RPMI8226 (cell line): Measurements from ENCODE around the gene AGO4.
"Not testable (repeated sequence)": the region's sequence is repeated elsewhere in the genome, so short reads cannot be mapped to it uniquely, and the experiment has no call there.

ENCODE experiments used
- DNase-seq: peaks from one replicate; pipeline ENCODE4 v3.0.0-alpha.2; 2015

Gene AGO4

DNA sequence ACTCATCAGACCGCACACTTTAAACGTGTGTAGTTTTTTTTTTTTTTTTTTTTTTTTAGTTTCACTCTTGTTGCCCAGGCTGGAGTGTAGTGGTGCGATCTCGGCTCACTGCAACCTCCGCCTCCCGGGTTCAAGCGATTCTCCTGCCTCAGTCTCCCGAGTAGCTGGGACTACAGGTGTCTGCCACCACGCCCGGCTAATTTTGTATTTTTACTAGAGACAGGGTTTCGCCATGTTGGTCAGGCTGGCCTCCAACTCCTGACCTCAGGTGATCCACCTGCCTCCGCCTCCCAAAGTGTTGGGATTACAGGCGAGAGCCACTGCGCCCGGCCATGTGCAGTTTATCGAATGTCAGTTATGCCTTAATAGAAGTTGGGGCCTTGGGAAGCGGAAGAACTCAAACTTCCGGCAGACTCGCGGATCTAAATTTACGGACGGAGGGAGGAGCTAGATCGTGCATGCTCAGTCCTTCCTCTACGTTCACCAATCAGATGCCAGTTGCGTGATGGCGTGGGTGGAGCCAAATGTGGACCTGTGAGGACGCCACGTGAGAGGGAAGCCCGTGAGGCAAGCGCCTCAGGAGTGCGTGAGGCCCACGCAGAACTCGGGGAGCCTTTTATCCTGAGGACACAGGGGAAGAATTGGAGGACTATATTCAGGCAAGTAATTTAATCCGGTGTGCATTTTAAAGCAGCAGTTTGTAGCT, 61.6 kb downstream of the AGO4 start:
- not testable (repeated sequence) for DNase-seq

DNA sequence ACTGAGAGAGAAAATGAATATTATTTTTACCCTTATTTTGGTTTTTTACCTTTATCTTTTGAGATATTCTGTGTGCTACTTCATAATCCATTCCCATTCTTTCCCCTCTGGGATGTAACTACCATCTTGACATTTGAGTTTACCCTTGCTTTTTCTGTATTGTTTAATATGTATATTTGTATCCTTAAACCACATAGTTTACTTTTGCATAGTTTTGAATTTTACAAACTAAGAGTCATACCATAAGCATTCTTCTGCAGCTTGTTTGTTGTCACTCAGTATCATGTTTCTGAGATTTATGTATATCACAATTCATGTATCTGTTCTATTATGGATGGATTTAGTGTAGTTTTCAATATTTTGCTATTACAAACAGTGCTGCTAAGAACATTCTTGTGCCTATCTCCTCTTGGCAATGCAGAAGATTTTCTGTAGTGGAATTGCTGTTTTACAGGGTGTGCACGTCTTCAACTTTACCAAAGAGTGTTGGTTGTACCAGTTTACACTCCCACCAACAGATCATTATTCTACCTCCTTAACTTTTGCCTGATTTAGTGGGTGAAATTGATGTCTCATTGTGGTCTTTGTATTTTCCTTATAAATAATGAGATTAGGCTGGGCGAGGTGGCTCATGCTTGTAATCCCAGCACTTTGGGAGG, 63.0 kb downstream of the AGO4 start:
- no peak for DNase-seq

GRCh38 chr1:35873243-35873750, 65.5 kb downstream of the AGO4 start:
- no peak for DNase-seq

- not testable (repeated sequence) for DNase-seq
These were observed 66.3 kb downstream of the AGO4 start for GRCh38 chr1:35874115-35874514.

DNA sequence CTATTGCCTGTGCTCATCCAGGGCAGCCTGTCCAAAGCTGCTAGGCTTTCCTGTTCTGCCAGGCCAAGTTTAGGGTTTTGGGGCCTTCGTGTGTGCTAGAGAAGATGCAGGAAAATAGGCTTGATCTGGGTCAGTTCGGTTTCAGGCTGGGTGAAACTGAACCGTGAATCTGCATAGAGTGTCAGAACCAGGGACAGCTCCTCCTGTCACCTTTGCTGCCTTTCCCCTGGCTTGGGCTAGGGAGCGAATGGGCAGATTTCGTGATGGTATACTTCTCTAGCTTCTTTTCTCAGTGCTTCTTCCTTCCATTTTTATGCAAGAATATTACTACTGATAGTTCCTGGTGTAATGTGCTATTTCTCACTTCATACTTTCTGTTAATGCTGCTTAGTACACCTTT, 69.2 kb downstream of the AGO4 start:
- peak; percentile 37 for DNase-seq

DNA sequence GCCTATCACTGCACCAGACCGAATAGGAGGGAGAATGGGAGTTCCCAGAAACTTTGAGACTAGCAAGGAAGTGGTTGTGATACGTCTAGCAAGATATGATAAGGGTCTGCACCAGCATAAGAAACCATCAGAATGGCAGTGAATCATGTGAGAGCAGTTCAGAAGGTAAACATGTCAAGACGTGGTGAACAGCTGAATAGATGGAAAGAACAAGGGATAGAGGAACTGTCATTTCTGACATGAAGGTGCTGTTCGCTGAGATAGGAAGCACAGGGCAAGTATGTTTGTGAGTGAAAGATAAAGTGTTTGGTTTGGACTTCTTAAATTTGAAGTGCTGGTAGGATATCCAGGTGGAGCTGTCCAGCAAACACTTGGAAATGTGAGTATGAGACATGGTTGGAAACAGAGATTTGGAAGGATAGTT, 74.0 kb downstream of the AGO4 start:
- no peak for DNase-seq

DNA sequence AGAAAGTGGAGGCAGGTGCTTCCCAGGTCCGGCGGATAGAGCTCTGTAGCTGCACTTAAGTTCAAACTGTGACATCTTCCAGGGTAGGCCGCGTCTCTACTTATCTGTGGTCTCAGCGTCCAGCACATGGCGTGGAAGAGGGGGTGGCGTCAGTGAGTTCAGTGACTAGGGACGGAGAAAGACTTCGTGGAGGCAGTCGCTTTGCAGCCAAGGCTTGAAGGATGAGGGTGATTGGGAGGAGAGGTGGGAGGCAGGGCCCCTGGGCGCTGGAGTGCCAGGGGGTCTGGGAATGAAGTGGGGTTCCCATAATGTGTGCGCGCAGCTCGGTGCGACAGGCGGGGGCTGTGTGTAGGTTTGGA, 74.7 kb downstream of the AGO4 start:
- DNase-seq, result no peak

DNA sequence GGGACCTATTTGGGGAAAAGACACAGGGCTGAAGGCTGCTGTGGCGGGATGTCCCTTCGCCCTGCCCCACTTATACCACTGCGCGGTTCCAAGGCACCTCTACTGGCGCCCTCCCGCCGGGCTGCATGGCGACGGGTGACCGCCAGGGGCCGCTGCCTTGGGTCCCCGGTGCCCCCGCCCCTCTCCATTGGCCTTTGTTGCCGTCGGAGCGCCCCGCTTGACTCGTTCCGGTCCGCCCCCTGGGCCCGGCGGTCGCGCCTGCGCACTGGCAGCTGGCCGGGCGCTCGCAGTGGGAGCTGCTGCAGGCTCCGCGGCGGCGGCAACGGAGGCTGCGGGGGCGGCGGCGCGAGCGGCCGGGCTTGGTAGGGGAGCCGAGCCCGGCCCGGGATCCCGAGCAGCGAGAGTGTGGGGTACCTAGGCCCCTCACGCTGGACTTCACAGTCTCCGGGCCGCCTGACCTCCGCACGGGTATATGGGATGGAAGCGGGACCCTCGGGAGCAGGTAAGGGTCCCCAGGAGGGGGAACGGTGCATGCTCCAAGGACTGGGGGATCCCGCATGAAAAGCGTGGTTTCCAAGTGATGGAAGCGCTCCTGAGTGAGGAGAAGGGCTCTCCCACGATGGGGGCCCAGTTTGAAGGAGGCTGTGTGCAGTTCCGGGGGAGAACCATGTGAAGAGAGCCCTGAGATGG, 75.3 kb downstream of the AGO4 start, which contains the start of gene AGO1:
Gene AGO1, plus strand, starts transcription at position 265 of the 690 bp plus-strand sequence. Its CDS starts 213 bp downstream, at position 478.
- peak; percentile 97 for DNase-seq

DNA sequence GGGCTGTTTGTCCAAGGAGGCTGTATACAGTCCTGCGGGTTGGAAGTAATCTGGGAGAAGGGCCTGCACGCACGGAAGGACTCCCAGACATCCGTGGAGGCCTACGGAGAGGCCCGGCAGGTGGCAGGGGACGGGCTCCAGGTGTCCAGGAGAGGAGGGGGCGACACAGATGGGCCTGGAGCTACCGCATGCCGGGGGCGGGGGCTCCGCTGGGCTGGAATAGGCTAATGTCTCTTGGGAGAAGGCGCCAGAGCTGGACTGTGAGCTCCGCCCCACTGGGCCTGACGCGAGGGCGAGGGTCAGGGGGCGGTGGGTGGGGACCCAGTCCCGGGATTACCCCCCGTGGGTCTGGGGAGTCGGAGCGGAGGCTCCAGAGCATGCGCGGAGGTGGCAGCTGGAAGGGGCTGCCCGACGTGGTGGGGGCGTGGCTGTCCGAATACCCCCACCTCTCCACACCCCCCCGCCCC, 75.9 kb downstream of the AGO4 start:
- no peak for DNase-seq

DNA sequence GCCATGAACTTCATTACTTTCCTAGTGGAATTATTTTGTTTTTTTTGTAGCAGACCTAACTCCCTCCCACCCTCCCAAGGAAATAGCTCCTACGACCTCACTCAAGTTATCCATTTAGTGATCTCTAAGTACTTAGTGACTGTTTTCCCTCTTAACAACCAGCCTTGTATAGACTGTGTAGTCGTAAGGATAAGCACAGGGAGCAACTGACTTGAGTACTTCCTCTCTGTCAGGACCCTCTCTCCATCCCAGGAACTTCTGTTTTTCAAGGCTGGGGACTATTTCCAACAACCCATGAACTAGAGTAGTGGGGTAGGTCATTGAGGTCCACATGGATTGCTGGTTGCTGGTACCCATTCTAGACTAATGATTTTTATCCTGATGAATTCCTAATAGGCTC, 77.1 kb downstream of the AGO4 start:
- no peak for DNase-seq

- DNase-seq, result no peak
These were observed 78.2 kb downstream of the AGO4 start for GRCh38 chr1:35885961-35886558.

GRCh38 chr1:35886577-35887431, 79.0 kb downstream of the AGO4 start:
- DNase-seq, result peak; percentile 73

- DNase-seq, result no peak
These were observed 79.7 kb downstream of the AGO4 start for GRCh38 chr1:35887508-35887907.

DNA sequence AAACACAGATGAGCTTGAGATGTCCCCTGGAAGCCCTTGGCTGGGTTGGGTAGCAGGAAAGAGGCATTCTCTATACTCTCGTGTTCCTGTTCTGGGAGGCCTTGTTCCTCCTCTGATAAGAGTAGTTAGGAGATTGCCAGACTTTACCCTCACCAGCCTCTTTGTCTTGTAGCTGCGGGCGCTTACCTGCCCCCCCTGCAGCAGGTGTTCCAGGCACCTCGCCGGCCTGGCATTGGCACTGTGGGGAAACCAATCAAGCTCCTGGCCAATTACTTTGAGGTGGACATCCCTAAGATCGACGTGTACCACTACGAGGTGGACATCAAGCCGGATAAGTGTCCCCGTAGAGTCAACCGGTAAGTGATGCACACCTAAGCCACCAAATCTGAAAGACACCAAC, 80.4 kb downstream of the AGO4 start:
- no peak for DNase-seq

DNA sequence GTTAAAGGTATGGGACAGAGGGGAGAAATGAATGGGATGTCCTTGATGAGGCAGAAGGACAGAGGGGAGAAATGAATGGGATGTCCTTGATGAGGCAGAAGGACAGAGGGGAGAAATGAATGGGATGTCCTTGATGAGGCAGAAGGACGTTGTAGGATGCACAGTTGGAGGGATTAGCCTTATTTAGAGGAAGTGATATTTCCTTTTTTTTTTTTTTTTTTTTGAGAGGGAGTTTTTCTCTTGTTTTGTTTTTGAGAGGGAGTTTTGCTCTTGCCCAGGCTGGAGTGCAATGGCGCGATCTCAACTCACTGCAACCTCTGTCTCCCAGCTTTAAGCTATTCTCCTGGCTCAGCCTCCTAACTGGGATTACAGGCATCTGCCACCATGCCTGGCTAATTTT, 81.2 kb downstream of the AGO4 start:
- not testable (repeated sequence) for DNase-seq

DNA sequence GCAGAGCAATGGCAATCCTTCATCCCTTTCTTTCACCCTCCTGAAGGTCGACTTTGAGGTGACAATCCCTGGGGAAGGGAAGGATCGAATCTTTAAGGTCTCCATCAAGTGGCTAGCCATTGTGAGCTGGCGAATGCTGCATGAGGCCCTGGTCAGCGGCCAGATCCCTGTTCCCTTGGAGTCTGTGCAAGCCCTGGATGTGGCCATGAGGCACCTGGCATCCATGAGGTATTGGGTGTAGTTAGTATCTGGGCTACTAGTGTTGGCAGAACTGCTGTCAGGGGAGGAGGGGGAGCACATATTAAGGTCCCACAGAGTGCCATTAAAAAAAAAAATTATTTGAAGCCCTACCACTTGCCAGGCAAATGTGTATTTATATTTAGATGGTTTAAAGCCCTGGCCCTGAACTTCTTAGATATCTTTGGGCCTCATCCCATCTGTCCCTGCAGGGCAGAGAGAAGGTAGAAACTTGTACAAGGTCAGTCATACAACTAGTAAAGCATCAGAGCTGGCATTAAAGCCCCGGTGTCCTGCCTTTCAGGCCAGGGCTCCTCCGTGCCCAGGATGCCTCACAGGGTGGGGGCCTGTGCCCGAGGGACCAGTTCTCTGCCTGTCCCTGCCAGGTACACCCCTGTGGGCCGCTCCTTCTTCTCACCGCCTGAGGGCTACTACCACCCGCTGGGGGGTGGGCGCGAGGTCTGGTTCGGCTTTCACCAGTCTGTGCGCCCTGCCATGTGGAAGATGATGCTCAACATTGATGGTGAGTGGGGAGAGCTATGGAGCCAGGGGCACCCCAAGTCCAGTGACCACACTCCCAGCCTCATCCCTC, 85.4 kb downstream of the AGO4 start:
- no peak for DNase-seq

DNA sequence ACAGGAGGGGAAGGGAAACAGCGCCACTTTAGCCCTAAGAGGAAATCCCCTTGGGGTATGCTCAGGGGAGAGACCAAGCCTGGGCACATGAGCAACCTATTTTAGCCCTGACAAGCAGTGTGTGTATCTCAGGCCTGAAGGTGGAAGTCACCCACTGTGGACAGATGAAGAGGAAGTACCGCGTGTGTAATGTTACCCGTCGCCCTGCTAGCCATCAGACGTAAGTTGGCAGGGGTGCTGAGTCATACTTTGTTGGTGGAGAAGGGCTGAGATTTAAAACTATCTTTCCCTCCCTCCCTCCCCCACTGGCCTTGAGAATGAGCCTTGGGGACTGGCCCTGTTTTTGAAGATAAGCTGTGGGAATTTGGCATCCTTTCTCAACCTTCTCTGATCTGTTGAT, 86.4 kb downstream of the AGO4 start:
- no peak for DNase-seq

GRCh38 chr1:35894656-35895055, 86.8 kb downstream of the AGO4 start:
- DNase-seq, result no peak

DNA sequence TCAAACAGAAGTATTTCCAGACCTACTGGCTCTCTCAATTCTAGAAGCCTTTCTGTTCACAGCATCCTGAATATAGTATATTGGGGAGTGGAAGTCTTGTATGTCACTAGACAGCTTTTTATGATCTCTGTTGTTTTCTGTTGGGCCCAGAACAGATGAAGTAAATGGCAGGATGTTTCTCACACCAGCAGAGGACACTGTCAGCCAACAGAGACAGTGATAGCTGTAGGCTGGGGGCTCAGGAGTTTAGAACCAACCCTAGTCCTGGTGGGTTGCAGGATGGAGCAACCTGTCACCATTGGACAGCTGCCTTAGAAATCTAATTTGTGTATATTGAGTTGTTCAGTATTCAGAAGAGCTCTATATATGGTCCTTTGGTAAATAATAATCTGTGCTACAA, 92.1 kb downstream of the AGO4 start:
- no peak for DNase-seq

DNA sequence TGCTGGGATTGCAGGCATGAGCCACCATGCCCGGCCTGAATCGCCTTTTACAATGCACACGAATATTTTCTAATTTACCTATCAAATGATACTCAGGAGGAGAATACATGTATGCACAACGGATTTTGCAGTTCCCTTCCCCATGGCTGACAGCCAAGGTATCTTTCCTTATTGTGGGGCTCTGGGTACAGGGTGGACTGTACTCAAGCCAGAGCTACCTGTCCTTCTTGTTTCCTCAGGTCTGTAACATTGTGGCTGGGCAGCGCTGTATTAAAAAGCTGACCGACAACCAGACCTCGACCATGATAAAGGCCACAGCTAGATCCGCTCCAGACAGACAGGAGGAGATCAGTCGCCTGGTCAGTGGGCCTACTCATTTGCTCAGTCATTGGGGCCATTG, 93.4 kb downstream of the AGO4 start:
- DNase-seq, result no peak

DNA sequence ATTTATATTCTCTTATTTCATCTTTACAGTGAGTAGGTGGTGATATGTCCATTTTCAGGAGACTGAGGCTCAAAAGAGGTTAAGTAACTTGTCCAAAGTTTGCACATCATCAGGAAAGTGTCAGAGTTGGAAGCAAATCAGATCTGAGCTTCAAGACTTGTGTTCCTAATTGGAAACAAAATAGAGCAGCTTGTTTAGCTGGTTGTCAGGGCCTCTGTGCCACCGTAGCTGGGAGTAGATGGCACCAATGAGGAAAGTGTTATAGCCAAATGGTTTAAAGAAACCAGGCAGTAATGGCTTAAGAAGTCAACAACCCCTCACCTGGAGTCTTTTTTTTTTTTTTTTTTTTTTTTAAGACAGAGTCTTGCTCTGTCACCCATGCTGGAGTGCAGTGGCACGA, 94.9 kb downstream of the AGO4 start:
- DNase-seq, result no peak
